Esophagus muscularis mucosa (tissue), 4 donors: ENCODE measurements around the gene AURKB. TPM values are rescaled to one million over a fixed set of nuclear protein-coding genes. Genes with fewer than 3 reads are reported as not detected.
A peak's percentile ranks its signal among the peaks of the same experiment; 100 is the strongest.

Experiments
- DNase-seq: peaks from one replicate; pipeline ENCODE4 v3.0.0-alpha.2; 2017; ENCODE audit errors: extremely low spot score
- H3K27ac ChIP-seq, 4 donors: fragments of 200-600 bp; sonication (generic); replicated peaks in 1 of 4; 1 replicate in 3 of 4; 2 replicates in 1 of 4; pipeline ENCODE4 v1.5.1; 2016 to 2019; ENCODE audit warnings: mild to moderate bottlenecking in 1 of 4
- H3K27me3 ChIP-seq, 4 donors: fragments of 200-600 bp; sonication (generic); one replicate each; pipeline versions ENCODE4 v1.5.1 to v1.6.0; 2016 to 2019
- H3K36me3 ChIP-seq, 4 donors: fragments of 200-600 bp; sonication (generic); one replicate each; pipeline ENCODE4 v1.5.1; 2016 to 2019
- H3K4me1 ChIP-seq, 4 donors: fragments of 200-600 bp; sonication (generic); one replicate each; pipeline ENCODE4 v1.5.1; 2016 to 2019
- H3K4me3 ChIP-seq, 4 donors: fragments of 200-600 bp; sonication (generic); 1 replicate in 2 of 4; 2 replicates in 2 of 4; pipeline ENCODE4 v1.5.1; 2016 to 2019; ENCODE audit warnings: mild to moderate bottlenecking in 4 of 4, moderate library complexity in 1 of 4
- H3K9me3 ChIP-seq, 4 donors: fragments of 200-600 bp; sonication (generic); 1 replicate in 3 of 4; 2 replicates in 1 of 4; pipeline ENCODE4 v1.5.1; 2016 to 2019
- EP300 ChIP-seq: sonication (generic); formaldehyde crosslinking; IDR thresholded peaks from one replicate; pipeline ENCODE4 v1.6.1; 2017; ENCODE audit warnings: antibody characterized with exemption
- POLR2A ChIP-seq: fragments of 450-650 bp; IDR thresholded peaks from one replicate; pipeline ENCODE4 v1.6.1; 2017; ENCODE audit warnings: antibody characterized with exemption, moderate library complexity, mild to moderate bottlenecking, low read depth
- POLR2AphosphoS5 ChIP-seq, 2 donors: sonication (generic); formaldehyde crosslinking; IDR thresholded peaks; one replicate each; pipeline ENCODE4 v1.6.1; 2017; ENCODE audit warnings: antibody characterized with exemption in 2 of 2
- WGBS: methylation state at CpG from one replicate; pipeline ENCODE4 v1.1.5; 2018; 5-methylcytosine and 5-hydroxymethylcytosine counted together
- intact Hi-C: fragments of 100-400 bp; cut with DNase I; formaldehyde crosslinking; loops from one replicate; pipeline ENCODE4 v1.15.1; 2023
- total RNA-seq, 4 donors: library from RNA; depleted of rRNA; stranded (reverse); fragments of >200 nt; gene quantifications; one replicate each; pipeline versions ENCODE4 v1.1.0 to v1.2.1, GENCODE V29; 2016
- TF ChIP-seq, protein P1 (sequence below), 3 experiments: fragments of 200-600 bp in 2 of 3; fragments of 450-650 bp in 1 of 3; sonication (generic) in 2 of 3; IDR thresholded peaks; one replicate each; pipeline ENCODE4 v1.5.1; 2017 to 2019; ENCODE audit warnings: antibody characterized with exemption in 3 of 3, mild to moderate bottlenecking in 2 of 3, moderate library complexity in 1 of 3

The AURKB gene
- total RNA-seq, 4 donors from 2014 or later = 1.5 TPM; not detected in 3

DNA sequence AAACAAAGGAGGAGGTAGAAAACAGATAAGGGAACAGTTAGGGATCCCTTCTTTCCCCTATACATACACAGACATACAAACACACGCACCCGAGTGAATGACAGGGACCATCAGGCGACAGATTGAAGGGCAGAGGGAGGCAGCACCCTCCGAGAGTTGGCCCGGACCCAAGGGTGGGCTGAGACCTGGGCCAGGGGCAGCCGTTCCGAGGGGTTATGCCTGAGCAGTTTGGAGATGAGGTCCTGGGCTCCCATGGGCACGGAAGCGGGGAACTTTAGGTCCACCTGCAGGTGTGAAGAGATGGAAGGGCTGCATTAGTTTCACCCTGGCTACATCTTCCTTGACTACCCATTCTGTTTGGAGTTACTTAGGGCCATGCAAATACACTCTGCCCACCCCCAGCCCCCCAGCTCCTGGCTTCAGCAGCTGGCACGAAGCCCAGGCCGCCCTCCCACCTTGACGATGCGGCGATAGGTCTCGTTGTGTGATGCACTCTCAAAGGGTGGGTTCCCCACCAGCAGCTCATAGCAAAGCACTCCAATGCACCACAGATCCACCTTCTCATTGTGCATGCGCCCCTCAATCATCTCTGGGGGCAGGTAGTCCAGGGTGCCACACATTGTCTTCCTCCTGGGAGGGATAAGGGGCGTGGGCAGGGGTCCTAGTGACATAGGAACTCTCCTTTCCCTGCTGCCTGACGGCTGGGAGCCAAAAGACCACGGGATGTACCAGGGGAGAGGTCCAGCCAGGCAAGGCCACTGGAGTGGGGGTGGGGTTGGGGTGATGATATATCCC lies 5.4 kb downstream of the AURKB start:
- Histone ChIP-seq H3K27me3 (no peaks in the 10 kb centered on the region), H3K27ac (no peak overlapping the region), H3K4me3 (no peak overlapping the region), H3K4me1 (peaks cover 3 to 8% (median 5%) of the 10 kb centered on the region in 4 donors), H3K36me3 (no peaks in the 10 kb centered on the region), H3K9me3 (no peaks in the 10 kb centered on the region)
- TF ChIP-seq POLR2AphosphoS5 (IDR thresholded peaks at IDR 0.05) = no peak
- 86% methylated on average over 9 of the region's 19 CpGs for WGBS
- DNase-seq = no peak
- intact Hi-C loops = loop anchor here (10.0 kb wide), 1 partner anchor 80 kb away; the partner anchor contains the start of gene RANGRF

DNA sequence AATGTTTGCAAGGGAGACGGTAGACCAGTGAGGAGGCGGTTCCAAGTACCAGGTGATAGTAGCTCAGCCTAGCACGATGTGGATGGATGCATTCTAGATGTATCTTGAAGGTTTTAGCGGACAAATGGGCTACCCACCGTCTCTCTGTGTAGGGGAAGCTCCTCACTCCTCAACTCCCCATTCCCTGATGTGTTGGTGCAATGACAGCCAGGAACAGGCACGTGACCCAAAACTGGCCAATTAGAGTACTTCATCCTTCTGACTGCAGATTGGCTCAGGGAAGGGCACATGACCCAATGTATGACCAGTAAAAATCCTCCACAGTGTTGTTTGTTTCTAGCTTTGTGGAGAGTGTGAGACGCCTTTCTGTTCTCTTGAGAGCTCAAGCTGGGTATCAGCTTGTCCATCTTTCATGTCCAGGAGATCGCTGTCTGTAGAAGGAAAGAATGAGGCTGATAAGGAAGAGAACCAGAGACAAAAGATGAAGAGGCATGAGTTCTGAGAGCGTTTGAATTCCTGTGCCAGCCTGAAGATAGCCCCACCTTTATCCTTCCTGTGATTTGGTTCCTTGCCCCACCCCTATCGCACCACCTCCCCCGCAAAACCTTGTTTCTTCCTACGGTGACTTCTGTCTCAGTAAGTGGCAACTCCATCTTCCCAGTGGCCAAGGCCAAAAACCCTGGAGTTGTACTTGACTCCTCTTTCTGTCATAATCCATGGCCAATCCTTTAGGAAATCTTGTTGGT lies 18.1 kb downstream of the AURKB start:
- Histone ChIP-seq H3K27ac (peak overlapping the region; percentile 82 to 84 (median 83)), H3K9me3 (no peaks in the 10 kb centered on the region), H3K36me3 (no peaks in the 10 kb centered on the region), H3K4me1 (peaks cover 42 to 51% (median 50%) of the 10 kb centered on the region in 4 donors), H3K4me3 (peak overlapping the region; percentile 42 to 56 (median 48)), H3K27me3 (no peaks in the 10 kb centered on the region)
- DNase-seq = peak; percentile 97
- TF ChIP-seq EP300 (no peak), POLR2AphosphoS5 (IDR thresholded peaks at IDR 0.05) (peak; percentile 87 to 98), POLR2A (peak; percentile 16)
- TF ChIP-seq, protein P1, sequence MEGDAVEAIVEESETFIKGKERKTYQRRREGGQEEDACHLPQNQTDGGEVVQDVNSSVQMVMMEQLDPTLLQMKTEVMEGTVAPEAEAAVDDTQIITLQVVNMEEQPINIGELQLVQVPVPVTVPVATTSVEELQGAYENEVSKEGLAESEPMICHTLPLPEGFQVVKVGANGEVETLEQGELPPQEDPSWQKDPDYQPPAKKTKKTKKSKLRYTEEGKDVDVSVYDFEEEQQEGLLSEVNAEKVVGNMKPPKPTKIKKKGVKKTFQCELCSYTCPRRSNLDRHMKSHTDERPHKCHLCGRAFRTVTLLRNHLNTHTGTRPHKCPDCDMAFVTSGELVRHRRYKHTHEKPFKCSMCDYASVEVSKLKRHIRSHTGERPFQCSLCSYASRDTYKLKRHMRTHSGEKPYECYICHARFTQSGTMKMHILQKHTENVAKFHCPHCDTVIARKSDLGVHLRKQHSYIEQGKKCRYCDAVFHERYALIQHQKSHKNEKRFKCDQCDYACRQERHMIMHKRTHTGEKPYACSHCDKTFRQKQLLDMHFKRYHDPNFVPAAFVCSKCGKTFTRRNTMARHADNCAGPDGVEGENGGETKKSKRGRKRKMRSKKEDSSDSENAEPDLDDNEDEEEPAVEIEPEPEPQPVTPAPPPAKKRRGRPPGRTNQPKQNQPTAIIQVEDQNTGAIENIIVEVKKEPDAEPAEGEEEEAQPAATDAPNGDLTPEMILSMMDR (IDR thresholded peaks at IDR 0.05) = no peak
- intact Hi-C loops = no loop called here
- 12% methylated on average over 12 of the region's 12 CpGs for WGBS

DNA sequence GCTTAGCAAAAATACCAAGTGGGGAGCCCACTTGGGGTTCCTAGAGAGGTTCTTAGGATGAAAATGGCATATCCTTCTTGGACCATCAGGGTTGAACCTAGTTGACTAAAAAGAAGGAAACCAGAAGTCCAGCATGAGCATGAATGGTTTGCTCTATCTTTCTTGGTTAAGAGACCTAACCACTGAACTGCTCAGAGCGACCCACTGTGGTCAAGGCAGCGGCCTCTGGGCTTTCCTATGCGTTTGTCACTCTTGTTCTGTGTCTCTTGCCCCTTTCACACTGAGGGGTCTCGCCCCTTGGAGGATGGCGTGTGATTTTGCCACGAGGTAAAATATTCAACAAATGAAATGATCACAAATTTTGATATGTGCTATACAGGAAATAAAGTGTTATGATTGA lies 19.9 kb downstream of the AURKB start:
- Histone ChIP-seq H3K4me3 (peak overlapping the region; percentile 70 to 90 (median 87)), H3K27me3 (no peaks in the 10 kb centered on the region), H3K9me3 (no peaks in the 10 kb centered on the region), H3K4me1 (peaks cover 44 to 67% (median 56%) of the 10 kb centered on the region in 4 donors), H3K27ac (peak overlapping the region; percentile 93 to 99 (median 96)), H3K36me3 (no peaks in the 10 kb centered on the region)
- WGBS = 32% methylated on average over 6 of the region's 6 CpGs
- intact Hi-C loops = no loop called here
- TF ChIP-seq, protein P1 (IDR thresholded peaks at IDR 0.05) = no peak
- no peak for TF ChIP-seq POLR2AphosphoS5 (IDR thresholded peaks at IDR 0.05)
- TF ChIP-seq POLR2A = no peak
- no peak for TF ChIP-seq EP300
- DNase-seq = no peak

DNA sequence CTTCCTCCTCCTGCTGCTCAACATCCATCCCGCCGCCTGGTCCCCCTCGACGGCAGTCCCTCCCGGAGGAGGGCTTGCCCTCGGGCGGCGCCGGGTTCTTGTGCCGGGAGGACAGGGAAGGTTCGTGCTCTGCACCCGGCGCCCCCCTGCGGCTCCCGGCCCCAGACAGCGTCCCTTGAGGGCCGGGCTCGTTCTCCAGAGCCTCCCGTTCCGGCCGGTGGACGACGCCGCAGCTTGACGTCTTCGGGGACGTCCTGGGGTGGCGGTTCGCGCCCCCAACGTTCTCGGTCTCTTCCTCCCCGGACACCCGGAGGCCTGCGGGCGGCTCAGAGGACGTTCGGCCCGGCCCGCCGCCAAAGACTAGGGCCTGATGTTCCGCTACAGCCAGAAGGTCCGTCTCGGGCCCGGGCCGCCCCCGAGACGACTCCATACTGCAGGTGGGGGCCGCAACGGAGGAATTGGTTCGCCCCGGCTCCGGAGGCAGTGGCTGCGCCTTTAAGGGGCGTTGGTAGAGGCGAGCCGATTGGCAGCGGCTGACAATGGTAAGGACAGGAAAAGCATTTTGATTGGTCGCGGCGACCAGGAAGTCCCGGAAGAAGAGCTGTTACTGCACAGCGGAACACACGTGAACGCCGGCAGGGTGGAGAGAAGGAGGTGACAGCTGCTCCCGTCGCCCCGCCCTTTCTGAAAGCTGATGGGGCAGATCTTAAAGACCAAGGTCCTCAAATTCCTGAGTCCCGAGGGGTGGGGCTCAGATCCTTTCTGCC lies 20.5 kb downstream of the AURKB start, which contains the start of gene BORCS6:
Gene BORCS6 (minus strand): TSS at position 470 of the 767 bp plus-strand sequence. CDS start 40 bp downstream, at position 430.
- intact Hi-C loops = no loop called here
- no peaks in the 10 kb centered on the region for H3K9me3 ChIP-seq
- peak within 1 kb of the TSS; percentile 70 to 90 (median 87) for H3K4me3 ChIP-seq
- H3K27ac ChIP-seq = peak within 1 kb of the TSS; percentile 93 to 99 (median 96)
- peaks cover 44 to 70% (median 58%) of the 10 kb centered on the region in 4 donors for H3K4me1 ChIP-seq
- no peaks in the 10 kb centered on the region for H3K27me3 ChIP-seq
- 5% methylated on average over 8 of the region's 70 CpGs for WGBS
- peak; percentile 42 for TF ChIP-seq POLR2A
- no peak for TF ChIP-seq EP300
- peak; percentile 93 to 94 for TF ChIP-seq POLR2AphosphoS5 (IDR thresholded peaks at IDR 0.05)
- TF ChIP-seq, protein P1 (IDR thresholded peaks at IDR 0.05) = peak in 2 of 3 experiments; percentile 7 to 25
- H3K36me3 ChIP-seq = no peaks in the 10 kb centered on the region
- peak; percentile 99 for DNase-seq
